HG03342 (cell line): ENCODE measurements around the gene TUT7.
A peak's percentile ranks its signal among the peaks of the same experiment; 100 is the strongest.

Experiments used
- ATAC-seq: cut with Tn5 transposase; IDR thresholded peaks from one replicate; pipeline ENCODE4 v1.9.1; 2021; ENCODE audit warnings: mild to moderate bottlenecking, moderate library complexity; ENCODE audit not compliant: unreplicated experiment

Gene TUT7

GRCh38 chr9:86259557-86259956 is 94.7 kb downstream of the TUT7 start, which contains the start of gene C9orf153:
Gene C9orf153, minus strand, starts transcription at chr9:86259657. Its CDS starts 30,054 bp downstream, at chr9:86229603.
- ATAC-seq = no peak

- no peak for ATAC-seq
Observed at GRCh38 chr9:86257391-86257790, 96.8 kb downstream of the TUT7 start.

- no peak for ATAC-seq
Observed at GRCh38 chr9:86256653-86257052, 97.6 kb downstream of the TUT7 start.

- no peak for ATAC-seq
Observed at GRCh38 chr9:86253577-86253976, 100.6 kb downstream of the TUT7 start.

GRCh38 chr9:86252870-86253269 is 101.3 kb downstream of the TUT7 start:
- no peak for ATAC-seq

- no peak for ATAC-seq
Observed at GRCh38 chr9:86250123-86250522, 104.1 kb downstream of the TUT7 start.

GRCh38 chr9:86248746-86249145 is 105.5 kb downstream of the TUT7 start:
- no peak for ATAC-seq

- ATAC-seq = peak; percentile 95
Observed at GRCh38 chr9:86246752-86247161, 107.5 kb downstream of the TUT7 start.

GRCh38 chr9:86242071-86242470 is 112.1 kb downstream of the TUT7 start:
- ATAC-seq = no peak

GRCh38 chr9:86241216-86241615 is 113.0 kb downstream of the TUT7 start:
- no peak for ATAC-seq

- ATAC-seq = no peak
Observed at GRCh38 chr9:86238861-86239770, 115.1 kb downstream of the TUT7 start.
